HG03442 (cell line): ENCODE measurements around the gene PPARD.
"Not testable (repeated sequence)": the region's sequence is repeated elsewhere in the genome, so short reads cannot be mapped to it uniquely, and the experiment has no call there.

ENCODE experiments used
- ATAC-seq: cut with Tn5 transposase; IDR thresholded peaks from one replicate; pipeline ENCODE4 v1.9.1; 2021; ENCODE audit warnings: mild to moderate bottlenecking, moderate library complexity; ENCODE audit not compliant: unreplicated experiment

The PPARD gene

DNA sequence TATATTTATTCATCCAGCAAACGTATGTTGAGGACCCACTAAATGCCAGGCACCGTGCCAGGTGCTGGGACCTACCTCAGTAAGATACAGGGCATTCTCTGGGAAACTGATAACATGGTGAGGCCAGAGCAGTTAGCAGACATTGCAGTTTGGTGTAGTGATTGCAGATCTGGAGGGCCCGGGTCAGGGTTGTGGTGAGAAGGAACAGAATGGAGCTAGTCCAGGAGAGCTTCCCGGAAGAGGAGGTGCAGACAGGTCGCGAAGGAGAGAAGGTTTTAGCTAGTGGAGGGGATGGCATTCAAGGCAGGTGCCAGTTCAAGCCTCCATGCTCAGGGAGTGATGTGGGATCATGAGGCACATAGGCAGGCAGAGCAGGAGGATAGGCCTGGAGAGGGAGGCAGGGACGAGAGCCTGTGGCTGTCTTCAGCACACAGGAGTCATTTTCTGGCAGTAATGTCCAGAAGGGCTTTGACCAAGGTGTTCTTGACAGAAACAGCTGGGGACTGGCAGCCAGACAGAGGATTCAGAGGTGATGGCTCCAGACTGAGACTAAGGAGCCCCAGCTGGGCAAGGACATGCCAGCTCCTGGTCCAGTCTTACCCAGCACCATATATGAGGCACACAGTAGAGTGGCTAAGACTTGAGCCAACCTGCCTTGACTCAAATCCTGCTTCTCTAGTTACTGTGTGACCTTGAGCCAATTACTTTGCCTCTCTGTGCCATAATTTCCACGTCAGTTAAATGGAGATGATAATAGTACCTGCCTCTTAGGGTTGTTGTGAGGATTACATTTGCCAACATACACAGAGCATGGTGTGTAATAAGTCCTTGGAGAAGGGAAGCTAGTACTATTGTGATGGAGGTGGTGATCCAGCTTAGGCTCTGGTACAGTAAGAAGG lies 61.4 kb downstream of the PPARD start:
- no peak for ATAC-seq

DNA sequence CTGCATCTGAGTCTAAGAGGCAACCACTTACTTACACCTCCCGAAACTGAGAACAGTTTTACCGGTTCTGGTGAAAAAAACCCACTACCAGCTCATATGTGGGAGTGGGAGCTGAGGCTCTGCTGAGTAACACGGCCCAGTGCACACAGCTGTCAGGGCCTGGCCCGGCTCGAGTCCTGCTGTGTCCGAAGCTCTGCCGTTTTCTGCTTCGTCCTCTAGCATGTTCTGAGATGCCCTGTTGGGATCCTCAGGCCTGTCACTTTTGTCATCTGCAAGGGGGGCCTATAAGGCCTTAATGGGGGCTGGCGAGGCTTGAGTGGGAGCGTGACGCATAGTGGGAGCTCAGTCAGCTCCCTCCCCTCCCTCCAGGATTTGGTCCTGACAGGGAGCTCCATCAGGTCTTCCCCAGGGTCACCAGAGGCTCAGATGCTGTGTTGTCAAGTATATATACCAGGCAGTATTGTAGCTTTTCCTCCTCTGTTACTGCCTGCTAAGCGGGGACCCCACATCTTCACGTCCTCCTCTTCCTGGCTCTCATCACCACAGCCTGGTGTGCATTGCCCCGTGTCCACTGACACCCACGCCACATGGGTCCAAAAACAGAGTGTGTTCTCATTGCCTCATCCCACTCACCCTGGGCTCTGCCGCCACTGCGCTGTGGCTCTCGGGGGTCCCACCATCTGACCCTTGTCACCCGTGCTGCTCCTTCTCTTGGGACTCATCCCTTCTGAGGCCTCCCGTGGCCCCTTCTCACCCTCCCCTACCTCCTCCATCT lies 64.5 kb downstream of the PPARD start:
- no peak for ATAC-seq

DNA sequence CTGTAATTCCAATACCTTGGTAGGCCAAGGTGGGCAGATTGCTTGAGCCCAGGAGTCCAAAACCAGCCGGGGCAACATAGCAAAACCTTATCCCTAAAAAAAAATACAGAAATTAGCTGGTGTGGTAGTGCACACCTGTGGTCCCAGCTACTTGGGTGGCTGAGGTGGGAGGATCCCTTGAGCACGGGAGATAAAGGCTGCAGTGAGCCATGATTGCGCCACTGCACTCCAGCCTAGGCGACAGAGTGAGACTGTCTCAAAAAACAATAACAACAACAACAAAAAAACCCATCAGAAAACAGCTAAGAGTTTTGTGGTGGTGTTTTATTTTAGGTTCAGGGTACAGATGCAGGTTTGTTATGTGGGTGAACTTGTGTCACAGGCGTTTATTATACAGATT lies 66.9 kb downstream of the PPARD start:
- ATAC-seq = no peak

DNA sequence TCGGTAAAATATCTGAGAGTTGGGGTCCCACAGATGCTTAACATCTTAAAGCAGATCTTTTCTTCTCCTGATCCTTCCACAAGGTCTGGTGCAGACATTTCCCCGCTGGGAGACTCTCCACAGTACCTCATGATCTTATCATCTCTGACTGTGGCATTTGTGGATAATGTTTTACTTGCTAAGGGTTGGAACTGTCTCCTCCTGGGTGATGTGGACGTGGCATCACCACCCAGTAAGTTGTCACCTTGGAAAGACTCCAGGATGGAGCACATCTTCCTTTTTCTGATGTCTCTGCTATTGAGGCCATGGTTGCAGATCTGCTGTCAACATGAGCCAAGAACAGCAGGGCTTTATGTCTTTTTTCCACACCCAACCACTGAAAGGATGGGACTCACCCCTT lies 67.8 kb downstream of the PPARD start:
- no peak for ATAC-seq

DNA sequence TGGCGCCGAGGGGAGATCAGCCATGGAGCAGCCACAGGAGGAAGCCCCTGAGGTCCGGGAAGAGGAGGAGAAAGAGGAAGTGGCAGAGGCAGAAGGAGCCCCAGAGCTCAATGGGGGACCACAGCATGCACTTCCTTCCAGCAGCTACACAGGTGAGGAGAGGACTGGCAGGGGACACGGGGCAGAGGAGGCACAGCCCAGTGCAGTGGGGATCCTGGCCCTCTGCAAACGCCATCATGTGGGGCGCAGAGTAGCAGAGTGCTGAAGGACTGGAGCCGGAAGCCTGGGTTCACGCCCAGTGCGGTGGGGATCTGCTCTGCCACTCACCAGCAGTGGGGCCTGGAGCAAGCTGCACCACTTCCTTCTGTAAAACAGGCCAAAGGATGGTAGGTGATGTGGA lies 68.7 kb downstream of the PPARD start:
- no peak for ATAC-seq

DNA sequence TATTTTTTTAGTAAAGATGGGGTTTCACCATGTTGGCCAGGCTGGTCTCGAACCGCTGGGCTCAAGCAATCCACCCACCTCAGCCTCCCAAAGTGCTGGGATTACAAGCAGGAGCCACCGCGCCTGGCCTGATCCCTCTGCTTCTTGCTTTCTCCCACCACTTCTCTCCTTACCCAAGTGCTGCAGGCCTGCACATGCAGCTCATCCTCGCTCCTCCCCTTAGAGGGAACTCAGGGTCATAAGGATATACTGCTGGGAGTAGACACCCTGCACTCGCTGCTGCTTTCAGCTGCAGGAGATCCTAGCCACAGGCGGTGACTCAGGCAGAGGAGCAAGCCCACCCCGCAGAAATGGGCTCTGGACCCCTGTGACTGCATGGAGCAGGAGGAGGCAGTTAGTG lies 69.7 kb downstream of the PPARD start:
- no peak for ATAC-seq

DNA sequence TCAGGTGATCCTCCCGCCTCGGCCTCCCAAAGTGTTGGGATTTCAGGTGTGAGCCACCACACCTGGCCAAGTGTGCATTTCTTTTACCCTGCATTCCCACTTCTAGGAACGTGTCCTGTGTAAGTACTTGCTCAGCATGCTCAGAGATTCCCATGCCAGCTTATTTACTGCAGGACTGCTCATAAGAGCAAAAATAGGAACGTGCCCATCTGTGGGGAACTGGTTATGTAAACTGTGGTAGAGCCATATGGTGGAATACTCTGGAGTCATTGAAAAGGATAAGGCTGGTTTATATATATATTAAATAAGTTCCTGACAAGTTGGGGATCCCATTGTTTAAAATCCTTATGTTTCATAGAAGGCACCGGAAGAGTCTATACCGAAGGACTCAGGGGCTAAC lies 71.6 kb downstream of the PPARD start:
- ATAC-seq = no peak

DNA sequence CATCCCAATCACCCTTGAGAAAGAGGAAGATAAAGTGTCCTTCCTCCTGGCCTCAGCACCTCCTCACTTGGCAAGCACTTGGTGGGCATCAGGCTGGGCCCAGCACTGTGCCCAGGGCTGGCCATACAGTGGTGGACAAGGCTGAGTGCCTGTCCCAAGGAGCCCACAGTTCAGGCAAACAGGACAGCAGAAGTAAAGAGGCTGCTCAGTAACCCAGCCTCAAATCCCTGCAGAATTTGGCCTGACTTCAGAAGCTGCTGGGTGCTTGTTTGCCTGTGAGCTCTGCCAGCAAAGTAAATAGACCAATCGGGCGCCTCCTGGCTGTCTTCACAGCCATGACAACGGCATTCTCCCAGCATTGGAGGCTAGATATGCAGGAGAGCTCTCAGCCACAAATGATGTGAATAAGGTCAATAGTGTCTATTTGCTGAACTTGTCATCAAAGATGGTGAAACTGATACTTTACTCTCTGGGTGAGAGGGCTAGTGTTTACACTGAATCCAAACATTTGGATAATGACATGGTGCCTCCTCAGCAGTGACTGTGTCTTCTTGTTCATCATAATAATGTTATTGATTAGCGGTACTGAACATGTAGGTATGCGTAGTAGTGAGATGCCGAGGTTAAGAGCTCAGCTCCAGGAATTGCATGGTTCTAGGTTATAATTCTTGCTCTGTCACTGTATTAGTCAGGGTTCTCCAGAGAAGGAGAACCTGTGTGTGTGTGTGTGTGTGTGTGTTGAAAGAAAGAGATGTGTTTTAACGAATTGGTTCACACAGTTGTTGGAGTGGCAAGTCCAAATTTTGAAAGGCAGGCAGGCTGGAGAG lies 72.9 kb downstream of the PPARD start:
- no peak for ATAC-seq

DNA sequence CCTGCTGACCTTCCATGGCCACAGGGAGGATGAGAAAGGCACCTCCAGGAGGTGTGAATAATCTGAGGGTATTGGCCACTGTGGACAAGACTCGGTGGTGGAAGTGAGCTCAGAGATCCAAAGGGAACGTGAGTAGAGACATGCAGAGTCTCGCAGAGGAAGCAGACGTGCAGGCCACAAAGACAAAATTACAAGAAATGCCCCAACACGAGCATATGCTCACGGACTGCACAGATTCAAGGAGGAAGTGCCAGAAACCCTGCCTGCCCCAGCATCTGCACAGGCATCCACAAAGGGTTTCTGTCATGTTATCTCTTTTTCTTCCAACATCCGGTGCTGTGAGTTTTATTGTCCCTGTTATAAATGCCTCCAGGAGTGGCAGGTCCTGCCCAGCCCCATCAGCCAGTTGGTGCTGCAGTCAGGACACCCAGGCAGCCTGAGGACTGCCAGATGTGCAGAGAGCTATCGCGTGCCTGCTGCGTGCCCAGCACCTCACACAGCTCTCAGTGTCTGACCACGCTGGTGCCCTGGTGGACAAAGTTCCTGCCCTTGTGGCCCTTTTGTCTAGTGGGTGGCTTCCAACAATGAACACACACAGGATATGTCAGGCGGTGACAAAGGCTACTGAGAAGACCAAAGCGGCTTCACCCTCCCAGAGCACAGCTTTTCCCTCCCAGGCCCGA lies 75.8 kb downstream of the PPARD start:
- no peak for ATAC-seq

DNA sequence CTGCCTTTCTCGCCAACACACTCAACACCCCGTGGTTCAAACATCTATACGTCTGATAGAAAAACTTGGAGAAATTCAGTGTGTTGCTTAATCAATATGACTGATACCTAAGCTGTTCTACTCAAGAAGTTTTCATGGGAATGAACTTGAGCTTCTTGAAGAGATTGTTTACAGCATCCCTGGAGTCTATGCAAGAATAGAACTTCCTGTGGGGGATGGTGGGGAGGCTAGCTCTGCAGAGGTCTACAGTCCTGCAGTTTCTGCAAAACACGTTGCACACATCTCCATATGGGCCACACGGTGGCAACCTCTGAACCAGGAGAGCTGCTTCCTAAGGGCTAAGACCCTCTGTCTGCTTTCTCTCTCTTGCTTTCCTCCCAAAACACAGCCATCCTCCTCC lies 77.1 kb downstream of the PPARD start:
- no peak for ATAC-seq

DNA sequence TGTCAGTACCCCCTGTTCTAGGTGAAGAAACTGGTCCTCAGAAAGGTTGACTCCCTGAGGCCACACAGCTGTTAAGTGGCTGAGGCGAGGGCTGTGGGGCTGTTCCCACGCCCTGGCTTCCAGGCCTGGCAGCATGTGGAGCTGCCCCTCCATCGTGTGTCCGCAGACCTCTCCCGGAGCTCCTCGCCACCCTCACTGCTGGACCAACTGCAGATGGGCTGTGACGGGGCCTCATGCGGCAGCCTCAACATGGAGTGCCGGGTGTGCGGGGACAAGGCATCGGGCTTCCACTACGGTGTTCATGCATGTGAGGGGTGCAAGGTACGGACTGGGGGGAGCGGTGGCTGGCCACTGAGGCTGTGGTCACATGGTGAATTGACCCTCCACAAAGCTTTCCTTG lies 77.6 kb downstream of the PPARD start:
- no peak for ATAC-seq

DNA sequence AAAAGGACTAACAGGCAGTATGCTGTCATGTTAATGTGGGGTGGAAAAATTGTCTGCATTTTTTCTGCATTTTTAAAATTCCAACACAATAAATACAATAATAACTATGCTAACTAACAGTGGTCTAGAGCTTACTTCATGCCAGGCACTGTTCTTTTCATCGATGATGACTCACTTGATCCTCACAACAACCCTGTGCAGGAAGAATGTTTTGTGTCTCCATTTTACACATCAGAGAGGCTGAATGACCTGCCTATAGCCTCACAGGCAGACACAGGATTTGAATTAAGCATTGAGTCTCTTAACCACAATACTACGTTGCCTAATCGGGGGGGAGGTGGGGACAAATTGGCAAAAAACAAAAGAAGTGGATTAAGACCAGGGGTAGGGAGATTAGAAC lies 82.9 kb downstream of the PPARD start:
- ATAC-seq = no peak

DNA sequence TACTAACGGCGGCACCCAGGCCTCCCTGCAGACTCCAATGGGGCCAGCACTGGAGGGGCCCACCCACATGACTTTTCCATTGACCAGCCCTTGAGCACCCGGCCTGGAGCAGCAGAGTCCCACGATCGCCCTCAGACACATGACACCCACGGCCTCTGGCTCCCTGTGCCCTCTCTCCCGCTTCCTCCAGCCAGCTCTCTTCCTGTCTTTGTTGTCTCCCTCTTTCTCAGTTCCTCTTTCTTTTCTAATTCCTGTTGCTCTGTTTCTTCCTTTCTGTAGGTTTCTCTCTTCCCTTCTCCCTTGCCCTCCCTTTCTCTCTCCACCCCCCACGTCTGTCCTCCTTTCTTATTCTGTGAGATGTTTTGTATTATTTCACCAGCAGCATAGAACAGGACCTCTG lies 83.7 kb downstream of the PPARD start:
- no peak for ATAC-seq

DNA sequence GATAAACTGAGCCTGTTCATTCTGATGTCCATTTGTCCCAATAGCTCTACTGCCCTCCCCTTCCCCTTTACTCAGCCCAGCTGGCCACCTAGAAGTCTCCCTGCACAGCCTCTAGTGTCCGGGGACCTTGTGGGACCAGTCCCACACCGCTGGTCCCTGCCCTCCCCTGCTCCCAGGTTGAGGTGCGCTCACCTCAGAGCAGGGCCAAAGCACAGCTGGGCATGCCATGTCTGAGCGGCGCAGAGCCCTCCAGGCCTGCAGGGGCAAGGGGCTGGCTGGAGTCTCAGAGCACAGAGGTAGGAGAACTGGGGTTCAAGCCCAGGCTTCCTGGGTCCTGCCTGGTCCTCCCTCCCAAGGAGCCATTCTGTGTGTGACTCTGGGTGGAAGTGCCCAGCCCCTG lies 85.1 kb downstream of the PPARD start:
- no peak for ATAC-seq

DNA sequence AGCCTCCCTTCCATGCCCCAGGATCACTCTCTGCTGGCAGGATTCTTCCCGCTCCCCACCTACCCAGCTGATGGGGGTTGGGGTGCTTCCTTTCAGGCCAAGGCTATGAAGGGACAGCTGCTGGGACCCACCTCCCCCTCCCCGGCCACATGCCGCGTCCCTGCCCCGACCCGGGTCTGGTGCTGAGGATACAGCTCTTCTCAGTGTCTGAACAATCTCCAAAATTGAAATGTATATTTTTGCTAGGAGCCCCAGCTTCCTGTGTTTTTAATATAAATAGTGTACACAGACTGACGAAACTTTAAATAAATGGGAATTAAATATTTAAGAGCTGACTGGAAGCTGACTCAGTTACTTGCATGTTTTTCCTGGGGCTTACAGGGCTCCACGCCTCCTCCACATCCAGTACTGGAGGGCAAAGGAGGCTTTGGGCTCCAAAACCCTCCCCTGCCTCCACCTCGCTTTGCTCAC lies 85.5 kb downstream of the PPARD start:
- ATAC-seq = no peak

DNA sequence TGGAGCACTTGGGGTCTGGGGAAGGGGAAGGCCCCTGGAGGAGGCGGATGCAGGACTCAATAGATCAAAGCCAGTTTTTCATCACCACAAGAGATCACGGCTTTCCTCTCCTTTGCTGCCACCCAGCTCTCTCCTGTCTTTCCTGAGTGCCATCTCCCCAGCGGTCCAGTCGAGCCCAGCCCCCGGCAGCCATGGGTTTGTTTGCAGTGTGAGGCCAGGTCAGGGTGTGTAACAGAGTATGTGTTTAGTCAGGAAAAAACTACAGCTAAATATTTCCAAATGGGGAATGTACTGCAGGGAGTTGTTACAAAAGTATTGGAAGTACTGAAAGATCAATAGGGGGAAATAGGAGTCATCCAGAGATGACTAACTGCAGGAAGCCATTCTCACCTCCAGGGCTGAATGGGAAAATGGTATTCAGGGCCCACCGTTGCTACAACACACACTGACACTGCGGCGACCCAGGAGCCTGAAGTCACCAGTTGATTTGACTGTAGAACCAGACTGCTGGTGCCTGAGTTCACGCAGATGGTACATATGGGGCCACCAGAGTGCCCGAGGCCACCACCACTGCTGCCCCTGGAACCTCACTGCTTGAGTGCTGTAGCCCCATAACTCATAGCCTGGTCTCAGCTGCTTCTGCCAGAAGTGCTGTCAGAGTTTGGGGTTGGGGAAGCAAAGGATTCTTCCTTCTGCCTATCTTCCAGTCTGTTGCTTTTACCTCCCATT lies 86.2 kb downstream of the PPARD start:
- ATAC-seq = no peak

DNA sequence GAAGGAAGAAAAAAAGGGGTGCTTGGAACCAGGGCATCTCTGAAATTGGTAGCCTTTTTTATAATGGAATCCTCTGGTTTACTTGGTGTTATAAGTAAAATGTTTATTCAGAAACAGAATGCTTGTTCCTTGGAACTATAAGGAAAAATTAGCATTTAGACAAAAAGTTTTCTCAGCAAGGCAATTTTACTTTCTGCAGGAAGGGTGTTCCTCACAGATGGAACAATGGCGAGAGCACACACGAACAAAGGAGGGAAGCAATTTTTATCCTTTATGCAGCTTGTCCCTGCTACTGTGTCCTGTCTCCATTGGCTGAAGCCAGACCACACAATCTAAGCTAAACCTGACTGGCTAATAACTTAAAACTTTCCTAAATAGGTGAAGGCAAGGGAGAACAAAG lies 87.1 kb downstream of the PPARD start:
- no peak for ATAC-seq

DNA sequence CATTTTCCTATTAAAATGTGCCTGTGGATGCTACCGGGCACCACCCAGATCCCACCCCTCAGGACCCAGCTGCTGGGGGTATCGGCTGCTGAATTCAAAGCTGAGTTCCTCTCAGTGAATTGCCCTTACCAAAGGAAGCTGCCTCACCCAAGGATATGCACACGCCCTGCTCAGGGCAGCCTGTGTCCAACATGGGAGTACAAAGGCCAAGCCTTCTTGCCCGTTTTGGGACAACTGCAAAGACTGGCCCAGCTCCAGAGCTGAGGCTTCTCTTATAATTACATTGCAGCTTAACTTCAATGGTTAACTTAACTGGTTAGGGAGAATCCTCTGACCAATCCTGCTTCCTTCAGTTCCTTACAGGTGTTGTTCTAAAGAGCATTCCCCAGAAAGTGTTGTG lies 89.9 kb downstream of the PPARD start:
- no peak for ATAC-seq

DNA sequence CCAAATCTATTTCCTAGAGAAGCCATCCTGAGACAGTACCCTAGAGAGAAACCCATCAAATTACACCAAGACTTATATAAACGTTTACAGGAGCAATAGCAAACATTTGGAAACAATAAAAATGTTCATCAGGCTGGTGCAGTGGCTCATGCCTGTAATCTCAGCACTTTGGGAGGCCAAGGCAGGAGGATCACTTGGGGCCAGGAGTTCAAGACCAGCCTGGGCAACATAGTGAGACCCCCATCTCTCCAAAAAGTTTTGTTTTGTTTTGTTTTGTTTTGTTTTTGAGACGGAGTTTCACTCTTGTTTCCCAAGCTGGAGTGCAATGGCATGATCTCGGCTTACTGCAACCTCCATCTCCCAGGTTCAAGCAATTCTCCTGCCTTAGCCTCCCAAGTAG lies 90.3 kb downstream of the PPARD start:
- ATAC-seq = not testable (repeated sequence)
